IPS DF 6.9 (cell line): Measurements from ENCODE around the gene IRAK1BP1.

ENCODE experiments used
- DNase-seq: peaks from one replicate; pipeline ENCODE4 v3.0.0-alpha.2; 2013; ENCODE audit warnings: low read depth, low spot score
- H3K27ac ChIP-seq: one replicate; pipeline ENCODE4 v1.5.1; 2013; ENCODE audit warnings: low read length, control low read depth
- H3K27me3 ChIP-seq: 2 replicates; pipeline ENCODE4 v1.6.1; 2013; ENCODE audit warnings: mild to moderate bottlenecking, low read length; ENCODE audit not compliant: control insufficient read depth, insufficient read depth
- H3K36me3 ChIP-seq: 2 replicates; pipeline ENCODE4 v1.6.1; 2013; ENCODE audit warnings: low read length; ENCODE audit not compliant: control insufficient read depth, insufficient read depth
- H3K4me1 ChIP-seq: 2 replicates; pipeline ENCODE4 v1.6.1; 2013; ENCODE audit warnings: low read length; ENCODE audit not compliant: control insufficient read depth, insufficient read depth
- H3K4me3 ChIP-seq: 2 replicates; pipeline ENCODE4 v1.5.1; 2013; ENCODE audit warnings: mild to moderate bottlenecking, low read length
- H3K9me3 ChIP-seq: 2 replicates; pipeline ENCODE4 v1.6.1; 2013; ENCODE audit warnings: low read length, inconsistent platforms; ENCODE audit not compliant: control insufficient read depth, insufficient read depth
- WGBS: extraction: QIAGEN DNeasy Blood & Tissue Kit; methylation state at CpG from one replicate; pipeline ENCODE4 v1.1.7; 2013; ENCODE audit warnings: mixed read lengths, missing lambda C conversion rate; ENCODE audit not compliant: insufficient read length, insufficient coverage; 5-methylcytosine and 5-hydroxymethylcytosine counted together

The IRAK1BP1 gene, protein sequence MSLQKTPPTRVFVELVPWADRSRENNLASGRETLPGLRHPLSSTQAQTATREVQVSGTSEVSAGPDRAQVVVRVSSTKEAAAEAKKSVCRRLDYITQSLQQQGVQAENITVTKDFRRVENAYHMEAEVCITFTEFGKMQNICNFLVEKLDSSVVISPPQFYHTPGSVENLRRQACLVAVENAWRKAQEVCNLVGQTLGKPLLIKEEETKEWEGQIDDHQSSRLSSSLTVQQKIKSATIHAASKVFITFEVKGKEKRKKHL

GRCh38 chr6:78867370-78868040 is at the start of gene IRAK1BP1:
Gene IRAK1BP1, plus strand, starts transcription at chr6:78867551. Its CDS starts 26 bp downstream, at chr6:78867577.
- Histone ChIP-seq H3K9me3 (no peaks in the 10 kb centered on the region), H3K27me3 (no peaks in the 10 kb centered on the region), H3K36me3 (no peaks in the 10 kb centered on the region), H3K4me3 (peak within 1 kb of the TSS; percentile 67; the same call in 1 of the 2 replicates), H3K27ac (no peak within 1 kb of the TSS), H3K4me1 (no peaks in the 10 kb centered on the region)
- peak; percentile 43 for DNase-seq
- no CpG with 5 or more reads among the region's 48 CpGs for WGBS

- no peaks in the 10 kb centered on the region for H3K27me3 ChIP-seq
- no peak overlapping the region for H3K27ac ChIP-seq
- H3K36me3 ChIP-seq = no peaks in the 10 kb centered on the region
- H3K4me3 ChIP-seq = no peak overlapping the region
- no peak for DNase-seq
- no peaks in the 10 kb centered on the region for H3K9me3 ChIP-seq
- H3K4me1 ChIP-seq = no peaks in the 10 kb centered on the region
These were observed 43.3 kb upstream of the IRAK1BP1 start for GRCh38 chr6:78824045-78824444.

DNA sequence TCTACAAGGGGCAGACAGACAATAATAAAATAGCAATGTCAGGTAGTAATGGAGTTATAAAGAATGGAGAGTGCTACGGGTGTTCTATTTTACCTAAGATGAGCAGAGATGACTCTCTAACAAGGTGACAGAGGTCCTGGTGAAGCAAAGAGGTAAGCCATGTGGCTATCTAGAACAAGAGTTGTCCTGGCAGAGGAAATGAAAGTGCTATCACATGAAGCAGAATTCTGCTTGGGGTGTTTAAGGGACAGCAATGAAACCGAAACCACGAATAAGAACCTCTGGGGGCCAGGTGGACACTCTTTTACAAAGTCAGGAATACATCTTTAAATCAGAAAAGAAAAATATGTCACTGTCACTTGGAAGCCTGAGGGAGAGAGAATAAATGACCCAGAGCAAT is 37.9 kb upstream of the IRAK1BP1 start:
- Histone ChIP-seq H3K4me3 (no peak overlapping the region), H3K9me3 (no peaks in the 10 kb centered on the region), H3K27ac (no peak overlapping the region), H3K36me3 (no peaks in the 10 kb centered on the region), H3K27me3 (no peaks in the 10 kb centered on the region), H3K4me1 (no peaks in the 10 kb centered on the region)
- no CpG with 5 or more reads among the region's 3 CpGs for WGBS
- DNase-seq = no peak

- Histone ChIP-seq H3K9me3 (no peaks in the 10 kb centered on the region), H3K4me1 (no peaks in the 10 kb centered on the region), H3K4me3 (no peak overlapping the region), H3K36me3 (no peaks in the 10 kb centered on the region), H3K27me3 (no peaks in the 10 kb centered on the region), H3K27ac (no peak overlapping the region)
- no CpG with 5 or more reads among the region's 2 CpGs for WGBS
- no peak for DNase-seq
These were observed 36.5 kb upstream of the IRAK1BP1 start for GRCh38 chr6:78830805-78831204.

- Histone ChIP-seq H3K4me1 (no peaks in the 10 kb centered on the region), H3K27ac (no peak overlapping the region)
- no peak for DNase-seq
These were observed 35.9 kb upstream of the IRAK1BP1 start for GRCh38 chr6:78831492-78831891.

GRCh38 chr6:78832091-78832808 is 35.1 kb upstream of the IRAK1BP1 start:
- Histone ChIP-seq H3K4me3 (no peak overlapping the region), H3K4me1 (no peaks in the 10 kb centered on the region), H3K27ac (no peak overlapping the region), H3K27me3 (no peaks in the 10 kb centered on the region), H3K9me3 (no peaks in the 10 kb centered on the region), H3K36me3 (no peaks in the 10 kb centered on the region)
- DNase-seq = no peak

More at GRCh38 chr6:78831492-78831891, 35.9 kb upstream of the IRAK1BP1 start:
- no peaks in the 10 kb centered on the region for H3K27me3 ChIP-seq
- H3K9me3 ChIP-seq = no peaks in the 10 kb centered on the region
- H3K36me3 ChIP-seq = no peaks in the 10 kb centered on the region
- no CpG with 5 or more reads among the region's 2 CpGs for WGBS
- H3K4me3 ChIP-seq = no peak overlapping the region

- no peaks in the 10 kb centered on the region for H3K27me3 ChIP-seq
- no peaks in the 10 kb centered on the region for H3K9me3 ChIP-seq
- H3K4me1 ChIP-seq = no peaks in the 10 kb centered on the region
- no peaks in the 10 kb centered on the region for H3K36me3 ChIP-seq
- H3K27ac ChIP-seq = no peak overlapping the region
- H3K4me3 ChIP-seq = no peak overlapping the region
- no peak for DNase-seq
These were observed 31.5 kb upstream of the IRAK1BP1 start for GRCh38 chr6:78835817-78836216.

DNA sequence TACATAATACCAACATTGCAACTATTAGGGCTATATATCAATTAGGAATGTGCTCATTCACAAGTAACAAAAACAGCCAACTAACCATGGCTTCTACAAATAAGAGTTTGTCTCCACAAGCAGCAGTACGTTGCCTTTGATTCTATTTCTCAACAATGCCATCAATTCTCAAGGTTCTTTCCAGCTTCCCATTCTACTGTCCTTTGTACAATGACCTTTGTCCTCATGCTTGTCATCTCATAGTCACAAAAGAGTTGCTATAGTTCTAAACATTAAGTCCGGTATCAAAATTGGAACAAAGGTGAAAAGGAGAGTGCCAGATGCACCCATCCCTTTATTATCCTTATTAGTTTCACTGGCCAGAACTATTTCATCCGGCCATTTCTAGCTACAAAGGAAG is 30.8 kb upstream of the IRAK1BP1 start:
- DNase-seq = no peak
- WGBS = no CpG with 5 or more reads among the region's 3 CpGs
- no peak overlapping the region for H3K4me3 ChIP-seq
- no peaks in the 10 kb centered on the region for H3K27me3 ChIP-seq
- no peaks in the 10 kb centered on the region for H3K36me3 ChIP-seq
- H3K4me1 ChIP-seq = no peaks in the 10 kb centered on the region
- no peak overlapping the region for H3K27ac ChIP-seq
- H3K9me3 ChIP-seq = no peaks in the 10 kb centered on the region

- Histone ChIP-seq H3K9me3 (no peaks in the 10 kb centered on the region), H3K4me1 (no peaks in the 10 kb centered on the region), H3K4me3 (no peak overlapping the region), H3K27ac (no peak overlapping the region), H3K27me3 (no peaks in the 10 kb centered on the region), H3K36me3 (no peaks in the 10 kb centered on the region)
- no peak for DNase-seq
These were observed 26.2 kb upstream of the IRAK1BP1 start for GRCh38 chr6:78841111-78841510.

DNA sequence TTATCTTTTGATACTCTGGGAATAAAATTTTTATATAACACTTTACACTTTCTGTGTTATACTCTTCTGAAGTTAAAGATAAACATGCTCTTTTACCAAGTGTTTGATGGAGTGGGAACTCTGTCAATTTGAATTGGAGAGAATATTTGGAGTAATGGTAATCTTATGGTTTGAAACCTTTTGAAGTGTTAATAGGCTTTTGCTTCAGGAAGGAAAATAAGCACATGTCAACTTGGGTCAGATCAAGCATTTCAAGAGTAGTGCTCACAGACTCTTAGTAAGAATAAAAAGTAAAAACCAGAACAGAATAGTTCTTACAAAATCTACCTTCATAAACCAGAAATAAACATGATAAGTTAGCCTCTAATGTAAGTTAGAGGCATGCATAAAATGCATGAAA is 24.4 kb upstream of the IRAK1BP1 start:
- Histone ChIP-seq H3K27me3 (no peaks in the 10 kb centered on the region), H3K4me1 (no peaks in the 10 kb centered on the region), H3K9me3 (no peaks in the 10 kb centered on the region), H3K36me3 (no peaks in the 10 kb centered on the region), H3K4me3 (no peak overlapping the region), H3K27ac (no peak overlapping the region)
- DNase-seq = no peak

DNA sequence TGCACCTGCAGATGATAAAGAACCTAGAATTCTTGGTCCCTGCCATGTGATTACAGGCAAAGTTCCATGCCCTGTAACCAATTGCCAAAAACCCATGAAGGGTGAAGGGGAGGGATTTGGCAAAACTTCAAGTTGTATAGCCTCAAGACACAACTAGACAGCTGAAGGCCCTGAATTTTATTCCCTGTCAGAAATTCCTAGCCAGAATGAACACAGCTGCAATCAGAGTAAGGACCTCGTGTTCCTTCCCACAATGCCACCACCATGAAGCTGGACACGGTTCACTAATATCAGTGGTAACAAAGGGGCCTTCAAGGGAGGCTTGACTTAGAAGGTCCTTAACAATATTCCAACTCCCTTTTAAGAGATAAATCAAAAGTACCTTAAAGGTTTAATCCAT is 22.5 kb upstream of the IRAK1BP1 start:
- H3K4me1 ChIP-seq = no peaks in the 10 kb centered on the region
- H3K9me3 ChIP-seq = no peaks in the 10 kb centered on the region
- WGBS = no CpG with 5 or more reads among the region's 2 CpGs
- no peak for DNase-seq
- no peaks in the 10 kb centered on the region for H3K27me3 ChIP-seq
- H3K4me3 ChIP-seq = no peak overlapping the region
- no peaks in the 10 kb centered on the region for H3K36me3 ChIP-seq
- no peak overlapping the region for H3K27ac ChIP-seq
